Epidermal melanocyte (primary cell): ENCODE measurements around the gene USP37.

Source experiments
- DNase-seq: peaks from one replicate; pipeline ENCODE4 v3.0.0; 2011; ENCODE audit warnings: low spot score; ENCODE audit not compliant: insufficient read length

USP37 gene

GRCh38 chr2:218432676-218433365, 135.3 kb downstream of the USP37 start:
- no peak for DNase-seq

GRCh38 chr2:218431878-218432277, 136.3 kb downstream of the USP37 start:
- DNase-seq = no peak

- DNase-seq = no peak
Measured at GRCh38 chr2:218430721-218431120, 137.4 kb downstream of the USP37 start.

- no peak for DNase-seq
Measured at GRCh38 chr2:218429911-218430692, 138.0 kb downstream of the USP37 start.

- DNase-seq = no peak
Measured at GRCh38 chr2:218428846-218429558, 139.1 kb downstream of the USP37 start.

- no peak for DNase-seq
Measured at GRCh38 chr2:218427741-218428140, 140.4 kb downstream of the USP37 start.

- no peak for DNase-seq
Measured at GRCh38 chr2:218425531-218425930, 142.6 kb downstream of the USP37 start.

GRCh38 chr2:218423584-218423983, 144.6 kb downstream of the USP37 start:
- DNase-seq = no peak

GRCh38 chr2:218422403-218423086, 145.6 kb downstream of the USP37 start:
- DNase-seq = no peak

- no peak for DNase-seq
Measured at GRCh38 chr2:218421027-218421426, 147.1 kb downstream of the USP37 start.

- DNase-seq = no peak
Measured at GRCh38 chr2:218419630-218420216, 148.4 kb downstream of the USP37 start.

GRCh38 chr2:218418717-218419458, 149.3 kb downstream of the USP37 start, which contains the start of gene VIL1:
TSS of gene VIL1 (plus strand) at chr2:218419123. CDS start at chr2:218423779, 4,656 bp downstream.
- no peak for DNase-seq

GRCh38 chr2:218418321-218418716, 149.8 kb downstream of the USP37 start:
- DNase-seq = no peak

- peak; percentile 9 for DNase-seq
Measured at GRCh38 chr2:218407717-218408116, 160.4 kb downstream of the USP37 start.

- DNase-seq = peak; percentile 30
Measured at GRCh38 chr2:218406949-218407618, 161.1 kb downstream of the USP37 start.

- peak; percentile 95 for DNase-seq
Measured at GRCh38 chr2:218406209-218406948, 161.8 kb downstream of the USP37 start.

- no peak for DNase-seq
Measured at GRCh38 chr2:218405746-218406208, 162.4 kb downstream of the USP37 start.

GRCh38 chr2:218405086-218405745, 162.9 kb downstream of the USP37 start:
- no peak for DNase-seq
